Effector memory CD4-positive, alpha-beta T cell (primary cell): ENCODE data around the gene ATIC.

Experiments used
- DNase-seq, 3 donors: peaks; one replicate each; pipeline ENCODE4 v3.0.0-alpha.2; 2020
- H3K27ac ChIP-seq: 2 replicates; pipeline ENCODE4 v1.7.0; 2013; ENCODE audit warnings: mild to moderate bottlenecking, low read length, moderate library complexity; ENCODE audit not compliant: insufficient read depth, poor library complexity, severe bottlenecking
- H3K27me3 ChIP-seq: replicated peaks from 2 replicates; pipeline ENCODE4 v1.7.0; 2013; ENCODE audit warnings: mild to moderate bottlenecking, low read length; ENCODE audit not compliant: insufficient read depth, control insufficient read depth, poor library complexity, severe bottlenecking
- H3K36me3 ChIP-seq: 2 replicates; pipeline ENCODE4 v1.7.0; 2013; ENCODE audit warnings: mild to moderate bottlenecking, low read length, moderate library complexity; ENCODE audit not compliant: control insufficient read depth, insufficient read depth
- H3K4me1 ChIP-seq: 2 replicates; pipeline ENCODE4 v1.7.0; 2013; ENCODE audit warnings: low read length, mild to moderate bottlenecking; ENCODE audit not compliant: control insufficient read depth, insufficient read depth, poor library complexity, severe bottlenecking
- H3K4me3 ChIP-seq: 2 replicates; pipeline ENCODE4 v1.7.0; 2013; ENCODE audit warnings: low read length, low read depth, mild to moderate bottlenecking; ENCODE audit not compliant: insufficient read depth, poor library complexity, severe bottlenecking
- H3K9me3 ChIP-seq: 2 replicates; pipeline ENCODE4 v1.7.0; 2013; ENCODE audit warnings: mild to moderate bottlenecking, low read length, moderate library complexity; ENCODE audit not compliant: control insufficient read depth

Gene ATIC

DNA sequence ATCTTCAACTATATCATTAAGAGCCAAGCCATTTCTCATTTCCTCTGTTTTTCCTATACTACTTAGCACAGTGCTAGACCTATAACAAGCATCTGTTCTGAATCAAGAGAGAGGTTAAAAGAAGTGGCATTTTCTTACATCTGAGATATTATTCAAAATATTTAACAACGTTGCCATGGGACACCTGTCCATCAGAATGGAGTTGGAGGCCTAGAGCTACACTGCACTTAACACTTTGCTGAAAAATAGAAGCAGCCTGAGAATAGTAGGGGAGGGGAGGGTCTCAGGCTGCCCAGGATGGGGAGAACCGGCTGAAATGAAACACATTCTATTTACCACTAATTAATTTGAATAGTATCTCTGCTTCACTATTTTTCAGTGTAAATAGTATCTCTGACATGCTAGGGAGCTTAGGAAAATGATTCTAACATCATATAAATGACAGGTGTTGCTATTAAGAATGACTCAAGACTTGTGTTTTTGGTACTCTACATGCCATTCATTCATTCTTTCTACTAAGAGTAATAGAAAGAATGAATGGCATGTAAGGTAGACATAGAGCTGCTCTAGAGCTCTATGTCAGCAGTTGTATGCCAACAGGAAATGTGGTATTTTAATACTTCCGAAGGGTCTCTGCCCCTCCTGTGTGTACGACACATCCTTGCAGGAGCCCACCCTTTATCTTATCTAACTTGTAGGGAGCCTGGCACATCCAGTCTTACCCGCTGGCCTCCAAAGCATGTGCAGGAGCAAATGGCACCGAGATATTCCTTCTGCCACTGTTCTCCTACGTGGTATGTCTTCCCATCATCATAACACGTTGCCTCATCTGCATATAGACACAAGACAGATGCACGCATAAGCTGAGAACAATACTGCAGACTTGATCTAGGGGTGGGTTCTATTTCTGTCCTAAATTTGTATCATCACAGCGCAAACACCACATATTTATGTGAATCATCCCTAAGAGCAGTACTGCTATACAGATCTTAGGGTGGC is 52.6 kb downstream of the ATIC start:
- no peaks in the 10 kb centered on the region for H3K9me3 ChIP-seq
- no peak overlapping the region for H3K4me3 ChIP-seq
- no peaks in the 10 kb centered on the region for H3K36me3 ChIP-seq
- DNase-seq: no peak
- H3K4me1 ChIP-seq: no peaks in the 10 kb centered on the region
- no peaks in the 10 kb centered on the region for H3K27me3 ChIP-seq
- H3K27ac ChIP-seq: no peak overlapping the region

DNA sequence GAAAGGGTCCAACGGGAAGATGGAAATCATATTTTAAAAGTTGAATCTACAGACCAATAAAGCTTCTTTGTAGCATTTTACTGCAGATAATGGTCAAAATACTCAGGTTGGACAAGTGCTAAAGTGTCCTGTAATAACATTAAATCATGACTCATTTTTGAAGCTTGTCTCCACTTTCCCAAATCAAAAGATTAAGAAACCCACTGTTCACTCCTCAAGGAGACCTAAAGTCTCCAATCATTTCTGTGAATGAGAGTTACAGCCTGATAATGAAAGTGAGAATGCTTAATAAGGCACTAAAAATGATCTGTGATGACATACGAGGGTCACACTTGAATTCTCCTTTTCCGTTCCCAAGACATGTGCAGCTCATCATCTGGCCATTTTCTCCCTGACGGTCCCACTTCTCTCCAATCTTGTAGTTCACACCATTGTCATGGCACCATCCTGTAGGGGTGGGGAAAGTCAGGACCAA is 53.4 kb downstream of the ATIC start:
- no peaks in the 10 kb centered on the region for H3K36me3 ChIP-seq
- no peaks in the 10 kb centered on the region for H3K27me3 ChIP-seq
- H3K4me1 ChIP-seq: no peaks in the 10 kb centered on the region
- no peak for DNase-seq
- H3K27ac ChIP-seq: no peak overlapping the region
- H3K4me3 ChIP-seq: no peak overlapping the region
- no peaks in the 10 kb centered on the region for H3K9me3 ChIP-seq

DNA sequence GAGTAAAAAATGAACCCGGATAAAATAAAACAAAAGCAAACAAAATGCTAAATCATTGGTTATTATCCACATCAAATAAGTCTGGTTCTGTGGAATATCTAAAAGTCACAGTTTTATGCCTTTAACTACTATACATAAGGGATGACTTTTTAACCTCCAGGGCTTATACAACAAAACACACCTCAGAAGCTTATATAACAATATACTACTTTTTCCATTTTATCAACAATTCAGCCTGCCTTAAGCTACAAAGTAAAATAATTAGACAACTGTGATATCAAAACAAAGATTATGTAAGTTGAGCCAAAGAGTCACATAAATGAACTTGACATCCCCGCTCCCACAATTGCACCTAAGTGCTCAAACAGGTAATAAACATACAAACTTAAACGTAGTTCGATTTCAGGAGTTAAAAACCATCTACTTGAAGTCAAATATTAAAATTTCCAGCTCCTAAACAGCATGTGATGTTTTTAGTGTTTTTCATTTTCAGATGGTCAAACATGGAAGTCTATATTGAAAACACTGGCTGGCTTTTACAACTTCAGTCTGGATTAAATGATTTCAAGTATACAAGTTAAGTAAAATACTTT is 54.7 kb downstream of the ATIC start:
- no peaks in the 10 kb centered on the region for H3K4me1 ChIP-seq
- no peak overlapping the region for H3K4me3 ChIP-seq
- no peaks in the 10 kb centered on the region for H3K9me3 ChIP-seq
- H3K27ac ChIP-seq: no peak overlapping the region
- no peak for DNase-seq
- H3K27me3 ChIP-seq: no peaks in the 10 kb centered on the region
- no peaks in the 10 kb centered on the region for H3K36me3 ChIP-seq

DNA sequence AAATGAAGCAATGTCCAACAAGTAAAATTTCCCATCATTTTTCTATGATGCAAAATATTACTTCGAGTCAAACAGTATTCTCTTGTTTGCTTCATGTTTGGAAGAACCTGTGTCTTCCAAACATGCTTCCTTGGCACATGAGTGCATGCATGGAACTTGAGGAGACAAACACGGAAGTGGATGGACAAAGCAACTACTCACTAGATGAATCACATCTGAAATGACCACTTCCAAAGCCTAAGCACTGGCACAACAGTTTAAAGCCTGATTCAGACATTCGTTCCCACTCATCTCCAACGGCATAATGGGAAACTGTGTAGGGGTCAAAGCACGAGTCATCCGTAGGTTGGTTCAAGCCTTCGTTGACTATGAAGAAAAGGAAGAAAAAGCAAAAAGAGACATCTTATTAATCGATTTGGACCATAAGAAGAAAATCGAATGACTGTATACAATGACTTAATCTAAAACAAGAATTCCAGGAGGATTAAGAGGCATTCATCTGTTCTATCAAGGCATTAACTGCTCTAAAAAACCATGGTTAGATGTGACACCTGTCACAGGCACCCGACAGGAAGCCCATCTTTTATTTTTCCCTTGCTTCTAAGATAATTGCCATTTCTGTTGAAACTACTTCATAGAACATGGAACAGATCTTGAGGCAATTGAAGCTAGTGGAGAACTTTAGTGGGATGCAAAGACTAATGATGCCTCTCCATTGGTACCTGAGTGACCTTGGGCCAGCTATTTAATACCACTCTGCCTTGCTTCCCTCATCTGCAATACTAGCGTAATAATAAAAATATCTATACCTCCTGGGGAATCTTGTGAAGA is 56.0 kb downstream of the ATIC start:
- no peaks in the 10 kb centered on the region for H3K9me3 ChIP-seq

DNA sequence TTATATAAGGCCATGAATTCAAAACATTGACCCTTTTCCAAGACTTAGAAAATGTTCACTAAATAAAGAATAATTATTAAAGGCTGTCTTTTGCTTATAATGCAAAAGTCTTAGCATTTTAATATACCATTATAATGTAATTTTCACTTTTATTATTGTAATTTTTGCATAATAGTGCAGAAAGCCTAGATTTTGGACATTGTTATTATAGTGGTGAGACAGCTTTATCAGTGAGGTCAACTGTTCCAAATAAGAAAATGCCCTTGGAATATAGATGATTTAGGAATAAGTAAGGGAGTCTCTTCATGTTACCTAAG is 56.6 kb downstream of the ATIC start:
- no peak overlapping the region for H3K27ac ChIP-seq
- H3K4me1 ChIP-seq: no peaks in the 10 kb centered on the region
- no peak overlapping the region for H3K4me3 ChIP-seq
- H3K9me3 ChIP-seq: no peaks in the 10 kb centered on the region
- no peak for DNase-seq
- H3K36me3 ChIP-seq: no peaks in the 10 kb centered on the region
- H3K27me3 ChIP-seq: no peaks in the 10 kb centered on the region

More for the DNA sequence above, 56.0 kb downstream of the ATIC start:
- Histone ChIP-seq H3K36me3 (no peaks in the 10 kb centered on the region), H3K27me3 (no peaks in the 10 kb centered on the region), H3K4me1 (no peaks in the 10 kb centered on the region), H3K4me3 (no peak overlapping the region), H3K27ac (no peak overlapping the region)
- no peak for DNase-seq

DNA sequence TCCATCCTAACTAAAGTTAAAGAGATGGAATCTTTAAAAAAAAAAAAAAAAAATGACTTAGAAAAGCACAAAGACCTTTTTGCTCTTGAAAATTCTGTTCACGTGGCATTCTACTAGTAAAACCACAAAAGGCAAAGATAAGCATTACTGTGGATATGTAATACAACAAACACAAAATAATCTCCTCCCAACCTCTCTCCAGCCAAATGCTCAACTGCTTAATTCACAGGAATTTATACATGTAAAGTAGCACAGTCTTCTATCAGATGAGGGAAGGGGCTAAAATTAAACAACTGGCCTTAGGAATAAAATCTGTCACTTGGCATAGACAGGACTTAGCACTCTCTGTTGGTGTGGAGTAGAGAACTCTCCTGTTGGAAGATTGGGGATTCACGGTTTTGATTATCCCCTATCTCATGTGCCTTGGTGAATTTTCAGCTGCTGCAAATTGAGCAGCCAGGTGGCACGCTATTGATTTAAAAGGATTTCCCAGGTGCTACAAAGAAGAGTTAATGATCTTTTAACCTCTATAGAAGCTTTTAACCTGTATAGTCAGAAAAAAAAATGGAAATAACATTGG is 57.4 kb downstream of the ATIC start:
- Histone ChIP-seq H3K4me3 (no peak overlapping the region), H3K27me3 (no peaks in the 10 kb centered on the region), H3K36me3 (no peaks in the 10 kb centered on the region), H3K9me3 (no peaks in the 10 kb centered on the region), H3K27ac (no peak overlapping the region), H3K4me1 (no peaks in the 10 kb centered on the region)
- DNase-seq: no peak

DNA sequence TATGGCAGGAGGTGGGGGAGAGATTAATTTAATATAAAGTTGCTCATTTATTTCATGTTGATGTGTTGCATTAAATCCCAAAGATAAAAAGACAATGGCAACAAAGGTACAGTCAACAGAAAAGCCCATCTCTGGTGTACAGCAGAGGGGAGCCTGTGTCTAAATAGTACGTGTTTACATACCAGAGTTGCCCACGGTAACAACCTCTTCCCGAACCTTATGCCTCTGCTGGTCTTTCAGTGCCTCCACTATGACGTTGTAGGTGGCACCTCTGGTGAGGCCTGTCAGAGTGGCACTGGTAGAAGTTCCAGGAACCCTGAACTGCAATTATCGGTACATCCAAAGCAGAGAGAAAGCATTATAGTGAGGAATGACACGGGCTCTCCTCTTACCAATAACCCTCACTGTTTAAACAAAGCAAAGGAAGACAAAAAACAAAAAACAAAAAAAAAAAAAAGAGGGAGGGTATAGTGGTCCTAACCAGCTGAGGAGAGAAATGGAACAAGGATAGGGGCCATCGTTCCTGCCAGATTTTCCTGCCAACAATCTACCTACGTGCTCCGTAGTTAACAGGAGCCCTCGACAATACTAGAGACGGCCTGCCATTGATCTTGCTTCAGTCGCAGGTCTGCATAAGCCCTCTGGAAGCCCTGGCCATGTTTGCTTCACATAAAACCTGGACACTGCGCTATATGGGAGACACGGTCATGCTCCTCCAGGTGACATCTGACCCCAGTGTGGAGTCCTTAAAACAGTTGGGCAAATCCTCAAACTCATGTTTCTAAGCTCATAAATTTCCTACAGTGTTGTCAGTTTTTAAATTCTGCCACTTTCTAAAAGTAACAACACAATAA is 58.5 kb downstream of the ATIC start:
- H3K9me3 ChIP-seq: no peaks in the 10 kb centered on the region
- no peak overlapping the region for H3K27ac ChIP-seq
- no peak for DNase-seq
- H3K36me3 ChIP-seq: no peaks in the 10 kb centered on the region
- H3K4me1 ChIP-seq: no peaks in the 10 kb centered on the region
- H3K27me3 ChIP-seq: no peaks in the 10 kb centered on the region
- no peak overlapping the region for H3K4me3 ChIP-seq

DNA sequence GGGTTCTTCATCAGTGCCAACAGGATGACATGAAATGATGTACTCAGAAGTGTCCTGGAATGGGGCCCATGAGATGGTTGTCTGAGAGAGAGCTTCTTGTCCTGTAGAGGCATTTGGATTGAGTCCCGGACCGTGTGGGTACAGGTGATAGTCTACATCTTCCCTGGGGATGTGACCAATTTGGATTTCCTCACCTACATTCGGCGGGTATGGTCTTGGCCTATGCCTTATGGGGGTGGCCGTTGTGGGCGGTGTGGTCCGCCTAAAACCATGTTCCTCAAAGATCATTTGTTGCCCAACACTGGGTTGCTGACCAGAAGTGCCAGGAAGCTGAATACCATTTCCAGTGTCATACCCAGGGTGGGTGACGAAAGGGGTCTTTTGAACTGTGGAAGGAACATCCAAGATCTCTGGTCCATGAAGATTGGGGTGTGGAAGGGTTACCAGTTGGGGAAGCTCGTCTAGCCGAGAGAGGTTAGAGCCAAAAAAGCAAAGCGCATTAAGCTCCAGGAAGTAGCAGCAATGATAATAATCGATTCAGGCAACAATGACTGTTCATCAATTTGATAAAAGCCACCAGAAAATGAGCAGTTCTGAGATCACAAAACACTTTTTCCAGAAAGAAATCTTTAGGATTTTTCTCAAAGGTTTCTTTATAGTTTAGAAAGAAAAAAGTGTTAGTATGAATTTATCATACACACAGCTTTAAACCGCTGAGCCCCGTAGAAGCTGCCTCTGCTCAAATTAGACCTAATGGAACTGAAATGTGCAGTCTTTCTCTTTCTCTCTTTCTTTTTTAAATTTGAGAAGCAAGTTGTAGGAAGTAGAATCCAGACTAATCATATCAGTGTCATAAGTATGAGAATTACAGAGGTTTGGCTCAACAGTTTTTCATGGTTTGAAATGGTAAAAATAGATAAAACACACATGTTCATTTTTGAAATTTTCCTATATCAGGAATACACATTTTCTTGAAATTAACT is 60.3 kb downstream of the ATIC start:
- Histone ChIP-seq H3K9me3 (no peaks in the 10 kb centered on the region), H3K4me3 (no peak overlapping the region), H3K27me3 (no peaks in the 10 kb centered on the region), H3K4me1 (no peaks in the 10 kb centered on the region), H3K27ac (no peak overlapping the region), H3K36me3 (no peaks in the 10 kb centered on the region)
- DNase-seq: no peak
